NCI-H2171 treated with DMSO at 0.1 percent for 48 hours (cell line): Measurements from ENCODE around the gene RNGTT.
"Not testable (repeated sequence)": the region's sequence is repeated elsewhere in the genome, so short reads cannot be mapped to it uniquely, and the experiment has no call there.

Source experiments
- DNase-seq: peaks from one replicate; lab custom pipeline; 2025; lab: John Stamatoyannopoulos, UW

Gene RNGTT

DNA sequence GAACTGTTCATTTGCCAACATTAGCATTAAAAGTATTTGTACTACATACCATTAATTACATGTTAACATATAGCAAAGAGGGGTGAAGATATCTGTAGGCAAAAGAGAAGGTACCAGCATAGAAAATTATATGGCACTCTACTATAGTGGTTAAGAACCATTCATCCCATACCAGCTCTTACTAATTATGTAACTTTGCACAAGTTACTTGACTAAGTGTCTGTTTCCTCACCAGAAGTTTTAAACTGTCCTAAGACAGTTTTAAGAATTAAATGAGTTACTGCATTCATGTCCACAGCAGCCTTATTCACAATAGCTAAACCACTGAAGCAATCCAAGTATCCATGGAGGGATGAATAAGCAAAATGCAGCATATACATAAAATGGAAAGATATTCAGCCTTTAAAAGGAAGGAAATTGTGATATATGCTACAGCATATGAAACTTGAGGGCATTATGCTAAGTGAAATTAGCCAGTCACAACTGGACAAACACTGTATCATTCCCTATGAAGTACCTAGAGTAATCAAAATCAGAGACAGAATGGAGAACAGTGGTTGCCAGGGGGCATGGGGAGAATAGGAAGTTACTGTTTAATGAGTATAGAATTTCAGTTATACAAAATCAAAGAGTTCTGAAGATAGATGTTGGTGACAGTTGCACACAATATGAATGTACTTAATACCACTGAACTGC lies 98.9 kb downstream of the RNGTT start:
- DNase-seq: no peak

DNA sequence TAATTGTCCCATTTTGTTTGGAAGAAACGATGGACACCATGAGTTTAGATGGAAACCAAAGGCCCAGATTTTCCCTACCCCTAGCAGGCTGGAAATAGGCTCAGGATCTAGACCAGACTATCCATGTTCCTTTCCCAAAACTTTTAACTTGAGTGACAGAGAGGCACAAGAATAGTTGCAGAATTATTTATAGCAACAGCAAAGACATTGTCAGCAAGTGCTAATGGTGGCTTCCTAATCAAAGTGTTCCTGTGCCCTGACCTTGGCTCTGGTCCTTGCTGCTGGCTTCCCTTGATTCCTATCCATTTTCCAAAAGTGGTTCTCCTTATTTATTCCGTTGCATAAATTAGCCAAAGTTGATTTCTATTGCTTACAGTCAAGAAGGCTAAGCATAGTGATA lies 103.1 kb downstream of the RNGTT start:
- DNase-seq: no peak

- no peak for DNase-seq
These were observed 105.0 kb downstream of the RNGTT start for GRCh38 chr6:88858455-88858854.

GRCh38 chr6:88856566-88856965 lies 106.9 kb downstream of the RNGTT start:
- peak; percentile 14 for DNase-seq

DNA sequence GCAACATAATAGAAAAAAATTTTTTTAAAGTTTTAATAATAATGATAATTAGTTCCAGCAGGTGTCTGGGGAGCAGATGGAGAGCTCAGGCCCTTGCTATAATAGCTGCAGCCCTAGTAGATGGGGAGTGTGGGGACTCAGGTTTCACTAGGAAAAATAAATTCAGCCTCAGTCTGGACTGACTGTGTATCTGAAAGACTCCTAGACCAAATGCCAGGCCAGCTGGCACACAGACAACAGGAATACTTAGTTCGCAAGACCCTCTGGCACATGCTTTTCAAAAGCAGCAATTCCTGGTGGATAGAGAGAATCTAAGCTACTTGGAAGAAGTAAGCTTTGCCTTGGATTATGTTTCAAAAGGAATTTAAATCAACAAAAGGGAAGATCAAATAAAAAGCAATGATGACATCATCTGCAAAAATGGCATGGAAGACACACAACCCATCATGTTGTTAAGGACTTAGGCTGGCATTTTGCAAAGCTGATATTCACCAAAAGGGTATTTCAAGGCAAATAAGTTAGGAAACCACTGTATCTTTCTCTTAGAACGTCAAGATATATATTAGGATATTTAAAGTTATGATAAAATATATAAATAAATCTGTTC lies 107.8 kb downstream of the RNGTT start:
- DNase-seq: peak; percentile 98

DNA sequence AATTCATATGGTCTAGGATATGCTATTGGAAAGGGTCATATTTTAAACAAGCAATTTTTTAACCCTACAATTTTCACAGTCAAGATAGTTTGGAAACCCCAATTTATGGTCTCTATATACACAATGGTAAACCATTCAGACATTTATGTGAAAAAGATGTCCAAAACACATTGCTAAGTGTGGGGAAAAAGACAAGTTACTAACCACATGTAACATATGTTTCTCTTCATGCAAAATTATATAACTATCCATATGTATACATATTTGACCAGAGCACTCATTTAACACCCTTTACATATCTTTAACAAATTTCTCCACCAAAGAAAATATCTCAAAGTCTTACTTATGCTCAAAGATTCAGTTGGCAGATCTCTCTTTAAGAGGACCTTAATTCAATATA lies 110.6 kb downstream of the RNGTT start:
- DNase-seq: no peak

GRCh38 chr6:88852000-88852399 lies 111.4 kb downstream of the RNGTT start:
- DNase-seq: no peak

- no peak for DNase-seq
These were observed 114.5 kb downstream of the RNGTT start for GRCh38 chr6:88848870-88849269.

DNA sequence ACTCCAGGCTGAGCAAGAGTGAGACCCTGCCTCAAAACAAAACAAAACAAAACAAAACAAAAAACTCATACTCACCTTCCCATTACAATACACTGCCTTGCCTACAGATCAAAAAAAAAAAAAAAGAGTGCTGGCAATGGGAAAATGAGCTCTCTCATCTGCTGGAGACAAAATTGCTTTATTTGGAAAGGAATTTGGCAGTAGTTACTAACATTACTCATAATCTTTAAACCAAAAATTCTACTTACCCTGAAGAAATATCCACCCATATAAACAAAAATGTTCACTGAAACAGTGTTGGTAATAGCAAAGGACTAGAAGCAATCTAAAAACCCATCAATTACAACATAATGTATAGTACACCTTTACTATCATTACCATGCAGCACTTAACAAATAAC lies 120.4 kb downstream of the RNGTT start:
- no peak for DNase-seq

- no peak for DNase-seq
These were observed 121.1 kb downstream of the RNGTT start for GRCh38 chr6:88842320-88842719.

GRCh38 chr6:88840796-88841539 lies 122.5 kb downstream of the RNGTT start:
- no peak for DNase-seq

DNA sequence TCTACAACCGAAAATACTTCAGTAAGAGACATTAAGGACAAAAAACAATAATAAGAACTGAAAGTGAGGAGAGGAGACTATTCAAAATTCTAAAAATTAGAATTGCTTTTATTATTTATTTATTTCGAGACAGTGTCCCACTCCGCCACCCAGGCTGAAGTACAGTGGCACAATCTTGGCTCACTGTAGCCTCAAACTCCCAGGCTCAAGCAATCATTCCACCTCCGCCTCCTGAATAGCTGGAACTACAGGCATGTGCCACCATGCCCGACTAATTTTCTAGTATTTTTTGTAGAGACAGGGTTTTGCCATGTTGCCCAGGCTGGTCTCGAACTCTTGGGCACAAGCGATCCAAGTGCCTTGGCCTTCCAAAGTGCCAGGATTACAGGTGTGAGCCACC lies 123.1 kb downstream of the RNGTT start:
- no peak for DNase-seq

- DNase-seq: no peak
These were observed 124.1 kb downstream of the RNGTT start for GRCh38 chr6:88839280-88839679.

DNA sequence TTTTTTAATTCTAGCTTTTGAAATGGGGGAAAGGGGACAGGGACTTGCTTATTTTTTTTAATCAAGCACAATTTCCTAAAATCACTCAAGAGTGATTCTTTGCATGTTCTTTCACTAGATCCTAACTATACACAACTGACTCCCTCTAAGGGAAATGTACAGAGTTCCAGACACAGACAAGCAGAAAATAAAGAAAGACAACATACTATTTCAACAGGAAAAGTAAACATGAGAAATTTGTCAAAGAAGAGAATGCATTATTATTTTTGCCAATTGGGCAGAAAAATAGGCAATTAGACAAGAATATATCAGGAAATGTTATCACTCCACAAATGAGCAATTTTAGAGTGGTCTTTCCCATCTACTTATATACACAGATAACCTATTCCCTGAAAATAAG lies 128.2 kb downstream of the RNGTT start:
- DNase-seq: no peak

- not testable (repeated sequence) for DNase-seq
These were observed 130.3 kb downstream of the RNGTT start for GRCh38 chr6:88833071-88833470.

GRCh38 chr6:88827599-88827998 lies 135.8 kb downstream of the RNGTT start:
- not testable (repeated sequence) for DNase-seq

- DNase-seq: no peak
These were observed 137.6 kb downstream of the RNGTT start for GRCh38 chr6:88825856-88826255.

DNA sequence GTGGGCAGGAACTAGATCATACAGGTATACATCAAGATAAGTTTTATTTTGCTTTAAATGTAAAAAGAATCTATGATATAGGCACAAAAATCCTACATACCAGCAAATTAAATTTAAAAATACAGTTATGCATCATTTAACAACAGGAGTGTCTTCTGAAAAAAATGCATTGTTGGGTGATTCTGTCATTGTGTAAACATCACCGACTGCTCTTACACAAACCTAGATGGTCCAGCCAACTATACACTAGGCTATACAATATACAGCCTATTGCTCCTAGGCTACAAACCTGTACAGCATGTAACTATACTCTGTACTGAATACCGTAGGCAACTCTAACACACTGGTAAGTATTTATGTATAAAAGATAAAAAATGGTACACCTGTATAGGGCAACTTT lies 139.4 kb downstream of the RNGTT start:
- no peak for DNase-seq

DNA sequence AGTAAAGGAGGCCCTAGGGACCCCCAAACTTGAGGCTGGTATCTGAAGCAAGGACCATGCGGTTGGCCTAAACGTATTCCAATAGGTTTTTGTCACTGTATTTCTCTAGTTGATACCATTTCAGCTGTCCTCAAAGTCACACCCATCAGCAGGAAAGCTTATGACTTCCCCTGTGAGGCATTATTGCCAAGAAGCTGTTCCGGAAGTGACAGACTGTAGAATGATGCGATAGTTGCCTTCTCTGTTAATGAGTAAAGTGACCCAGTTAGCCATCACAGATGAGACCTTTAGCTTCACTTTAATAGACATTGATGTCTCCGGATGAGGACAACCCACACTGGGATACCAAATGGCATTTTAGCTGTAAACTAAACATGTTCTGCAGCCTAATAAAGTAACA lies 147.9 kb downstream of the RNGTT start:
- DNase-seq: no peak

GRCh38 chr6:88814909-88815308 lies 148.5 kb downstream of the RNGTT start:
- no peak for DNase-seq

DNA sequence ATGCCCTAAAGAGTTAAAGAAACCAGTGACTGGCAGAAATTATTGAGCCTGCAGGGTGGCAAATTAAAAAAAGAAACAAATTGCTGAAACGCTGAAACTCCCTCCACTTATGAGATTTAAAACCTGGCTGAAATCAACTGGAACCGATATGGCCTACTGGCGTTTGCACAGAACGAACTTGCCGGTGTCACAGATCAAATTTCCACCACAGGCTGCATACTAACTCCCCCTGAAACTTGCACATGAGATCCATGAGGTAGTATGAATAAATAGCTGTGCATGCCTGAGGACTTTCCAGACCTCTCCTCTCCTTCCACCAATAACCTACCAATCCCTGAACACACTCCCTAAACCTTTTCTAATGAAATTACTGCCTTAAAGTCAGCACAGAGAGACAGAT lies 150.4 kb downstream of the RNGTT start:
- peak; percentile 76 for DNase-seq

- no peak for DNase-seq
These were observed 152.7 kb downstream of the RNGTT start for GRCh38 chr6:88810701-88811100.

DNA sequence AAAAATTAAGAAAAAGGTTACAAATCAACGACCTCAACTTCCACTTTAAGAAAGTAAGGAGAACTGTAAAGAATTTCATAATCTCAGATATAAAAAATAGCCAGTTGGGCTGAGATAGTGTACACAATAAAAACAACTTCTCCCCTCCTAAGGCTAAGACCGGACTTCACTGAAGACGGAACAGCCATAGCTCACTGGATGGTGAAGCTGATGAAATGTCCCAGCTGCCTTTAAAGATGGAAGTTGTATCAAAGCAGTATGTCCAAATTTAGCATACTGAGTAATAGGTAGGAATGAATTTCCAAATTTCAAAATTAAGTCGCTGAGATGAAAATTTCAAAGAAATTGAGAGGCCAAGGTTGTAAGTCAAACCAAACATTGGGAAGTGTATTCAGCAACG lies 153.3 kb downstream of the RNGTT start:
- no peak for DNase-seq
